GM10266 (cell line): ENCODE measurements around the gene PIK3CG.
"Not testable (repeated sequence)": the region's sequence is repeated elsewhere in the genome, so short reads cannot be mapped to it uniquely, and the experiment has no call there.

Experiments
- DNase-seq: peaks from one replicate; pipeline ENCODE4 v3.0.0; 2012; ENCODE audit errors: extremely low spot score
- TF ChIP-seq, protein P1 (sequence below): IDR thresholded peaks from 2 replicates; pipeline ENCODE4 v1.5.1; 2012; ENCODE audit warnings: mild to moderate bottlenecking, low read depth; ENCODE audit not compliant: control insufficient read depth, insufficient read depth; ENCODE audit errors: missing control alignments

The PIK3CG gene

DNA sequence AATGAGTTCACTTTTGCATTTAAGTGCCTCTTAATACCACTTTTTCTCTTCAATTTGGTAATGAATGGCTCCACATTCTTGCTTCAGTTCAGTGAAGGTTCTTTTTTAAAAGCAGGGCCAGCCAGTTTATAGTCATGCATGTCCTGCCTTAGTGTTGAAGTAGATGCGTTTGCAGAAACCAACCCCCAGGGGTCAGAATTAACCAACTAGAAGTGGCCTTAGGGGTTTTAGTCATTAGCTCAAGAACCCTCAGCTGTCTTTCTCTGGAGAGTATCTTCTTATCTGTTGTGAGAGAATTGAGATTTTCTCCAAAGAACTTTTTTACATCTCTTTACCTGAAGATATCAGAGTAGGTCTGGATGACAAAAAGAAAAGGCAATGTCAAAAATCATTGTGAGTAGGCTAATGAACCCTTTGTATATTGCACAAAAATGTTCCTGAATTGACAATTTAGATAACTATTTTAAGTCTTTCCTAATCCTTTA is 82.2 kb downstream of the PIK3CG start:
- TF ChIP-seq, protein P1, sequence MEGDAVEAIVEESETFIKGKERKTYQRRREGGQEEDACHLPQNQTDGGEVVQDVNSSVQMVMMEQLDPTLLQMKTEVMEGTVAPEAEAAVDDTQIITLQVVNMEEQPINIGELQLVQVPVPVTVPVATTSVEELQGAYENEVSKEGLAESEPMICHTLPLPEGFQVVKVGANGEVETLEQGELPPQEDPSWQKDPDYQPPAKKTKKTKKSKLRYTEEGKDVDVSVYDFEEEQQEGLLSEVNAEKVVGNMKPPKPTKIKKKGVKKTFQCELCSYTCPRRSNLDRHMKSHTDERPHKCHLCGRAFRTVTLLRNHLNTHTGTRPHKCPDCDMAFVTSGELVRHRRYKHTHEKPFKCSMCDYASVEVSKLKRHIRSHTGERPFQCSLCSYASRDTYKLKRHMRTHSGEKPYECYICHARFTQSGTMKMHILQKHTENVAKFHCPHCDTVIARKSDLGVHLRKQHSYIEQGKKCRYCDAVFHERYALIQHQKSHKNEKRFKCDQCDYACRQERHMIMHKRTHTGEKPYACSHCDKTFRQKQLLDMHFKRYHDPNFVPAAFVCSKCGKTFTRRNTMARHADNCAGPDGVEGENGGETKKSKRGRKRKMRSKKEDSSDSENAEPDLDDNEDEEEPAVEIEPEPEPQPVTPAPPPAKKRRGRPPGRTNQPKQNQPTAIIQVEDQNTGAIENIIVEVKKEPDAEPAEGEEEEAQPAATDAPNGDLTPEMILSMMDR: peak; percentile 35
- peak; percentile 44 for DNase-seq

DNA sequence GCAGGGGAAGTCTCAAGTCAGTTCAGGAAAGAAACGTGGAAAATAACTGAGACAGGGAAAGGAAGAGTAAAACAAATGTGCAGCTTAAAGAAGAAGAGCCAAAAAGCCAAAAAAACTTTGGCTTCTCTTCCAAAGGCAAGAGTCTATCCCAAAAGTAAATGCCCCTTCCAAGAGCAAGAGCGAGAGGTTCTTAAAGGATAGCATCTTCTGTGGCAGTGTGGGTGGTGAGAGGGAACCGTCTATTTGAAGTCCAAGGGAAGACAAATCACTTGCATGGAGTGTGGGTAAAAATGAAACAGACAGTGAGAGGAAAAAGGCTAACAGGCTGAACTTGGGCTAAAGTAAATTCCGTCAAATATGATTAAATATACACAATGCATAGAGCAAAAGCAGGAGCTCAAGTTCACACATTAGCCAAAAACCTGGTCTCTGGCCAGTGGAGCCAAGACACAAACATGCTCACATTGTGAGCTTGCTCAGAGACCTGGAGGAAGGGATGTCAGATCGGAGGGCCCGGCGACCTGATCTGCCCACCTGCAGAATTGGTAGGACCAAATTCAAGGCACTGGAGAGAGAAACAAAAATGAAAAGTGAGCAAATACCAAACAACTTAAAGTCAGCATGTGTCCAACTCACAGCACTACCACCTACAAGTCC is 87.0 kb downstream of the PIK3CG start:
- no peak for DNase-seq

DNA sequence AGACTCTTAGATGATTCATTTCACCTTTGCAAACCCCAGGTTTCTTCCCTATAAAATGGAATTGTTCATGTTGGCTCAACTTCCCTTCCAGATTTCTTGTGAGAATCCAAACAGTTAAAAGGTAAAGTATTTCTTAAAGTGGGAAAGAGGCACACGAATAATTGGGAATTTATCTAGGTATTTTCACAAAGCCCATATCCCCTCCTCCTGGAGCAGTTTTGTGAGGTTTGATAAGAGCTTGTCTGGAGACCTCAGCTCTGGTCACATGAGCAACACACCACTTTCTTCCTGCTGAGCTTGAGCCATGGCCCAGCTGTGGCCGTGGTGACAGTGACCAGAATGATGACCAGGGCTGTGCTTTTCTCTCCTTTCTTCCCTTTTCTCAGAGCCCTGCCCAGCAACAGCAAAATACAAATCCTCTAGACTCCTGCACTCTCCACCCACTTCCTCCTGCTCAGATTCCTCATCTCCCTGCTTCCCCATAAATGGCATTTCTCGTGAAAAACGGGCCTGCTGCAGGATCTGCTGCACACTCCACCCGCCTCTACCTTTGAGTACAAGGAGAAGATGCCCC is 87.7 kb downstream of the PIK3CG start:
- TF ChIP-seq, protein P1: no peak
- DNase-seq: no peak

More for the DNA sequence above, 87.0 kb downstream of the PIK3CG start:
- TF ChIP-seq, protein P1: no peak

DNA sequence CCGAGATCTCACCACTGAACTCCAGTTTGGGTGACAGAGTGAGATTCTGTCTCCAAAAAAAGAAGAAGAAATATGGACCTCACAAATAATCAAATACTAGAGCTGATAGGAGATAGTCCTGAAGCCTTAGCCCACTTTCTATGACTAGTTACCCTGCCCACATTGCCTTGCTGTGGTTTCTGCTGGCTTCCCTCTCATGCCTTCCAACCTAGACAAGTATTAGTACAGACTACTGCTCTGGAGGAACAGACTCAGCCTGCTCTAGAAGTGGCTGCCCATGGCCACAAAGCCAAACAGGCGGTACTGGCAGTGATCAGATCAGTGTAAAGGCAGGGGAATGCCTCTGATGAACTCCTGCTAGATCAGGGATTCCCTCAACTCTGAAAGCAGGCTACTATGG is 89.8 kb downstream of the PIK3CG start:
- TF ChIP-seq, protein P1: no peak
- no peak for DNase-seq

DNA sequence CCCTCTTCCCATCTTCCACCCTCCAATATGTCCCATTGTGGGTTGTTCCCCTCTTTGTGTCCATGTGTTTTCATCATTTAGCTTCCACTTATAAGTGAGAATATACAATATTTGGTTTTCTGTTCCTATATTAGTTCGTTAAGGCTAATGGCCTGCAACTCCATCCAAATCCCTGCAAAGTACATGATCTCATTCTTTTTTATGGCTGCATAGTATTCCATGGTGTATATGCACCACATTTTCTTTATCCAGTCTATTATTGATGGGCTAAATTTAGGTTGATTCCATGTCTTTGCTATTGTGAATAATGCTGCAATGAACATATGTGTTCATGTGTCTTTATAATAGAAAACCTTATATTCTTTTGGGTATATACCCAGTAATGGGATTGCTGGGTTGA is 90.8 kb downstream of the PIK3CG start:
- not testable (repeated sequence) for DNase-seq
